IPS-11a (cell line): ENCODE data around the gene LCOR.
A peak's percentile ranks its signal among the peaks of the same experiment; 100 is the strongest.
"Not testable (repeated sequence)": the region's sequence is repeated elsewhere in the genome, so short reads cannot be mapped to it uniquely, and the experiment has no call there.

Experiments
- H3K4me3 ChIP-seq: one replicate; pipeline ENCODE4 v1.5.1; 2013; ENCODE audit warnings: low read depth, low read length, control low read depth

The LCOR gene

GRCh38 chr10:96831867-96832720, at the start of gene LCOR:
TSS of gene LCOR (plus strand) at chr10:96832298. CDS start at chr10:96949058, 116,760 bp downstream.
- peak within 1 kb of the TSS; percentile 74 for H3K4me3 ChIP-seq

GRCh38 chr10:96784253-96784652, 47.8 kb upstream of the LCOR start:
- no peak overlapping the region for H3K4me3 ChIP-seq

GRCh38 chr10:96789571-96790108, 42.5 kb upstream of the LCOR start:
- no peak overlapping the region for H3K4me3 ChIP-seq

GRCh38 chr10:96791902-96792301, 40.2 kb upstream of the LCOR start:
- no peak overlapping the region for H3K4me3 ChIP-seq

GRCh38 chr10:96794836-96795733, 37.0 kb upstream of the LCOR start:
- H3K4me3 ChIP-seq: no peak overlapping the region

- H3K4me3 ChIP-seq: no peak overlapping the region
Observed at GRCh38 chr10:96797485-96797884, 34.6 kb upstream of the LCOR start.

- no peak overlapping the region for H3K4me3 ChIP-seq
Observed at GRCh38 chr10:96803288-96803664, 28.8 kb upstream of the LCOR start.

- H3K4me3 ChIP-seq: no peak overlapping the region
Observed at GRCh38 chr10:96814264-96814663, 17.8 kb upstream of the LCOR start.

- not testable (repeated sequence) for H3K4me3 ChIP-seq
Observed at GRCh38 chr10:96818971-96819370, 13.1 kb upstream of the LCOR start.

GRCh38 chr10:96820765-96821164, 11.3 kb upstream of the LCOR start:
- no peak overlapping the region for H3K4me3 ChIP-seq

- no peak overlapping the region for H3K4me3 ChIP-seq
Observed at GRCh38 chr10:96826438-96826837, 5.7 kb upstream of the LCOR start.

GRCh38 chr10:96828609-96829008, 3.5 kb upstream of the LCOR start:
- H3K4me3 ChIP-seq: no peak overlapping the region

- no peak overlapping the region for H3K4me3 ChIP-seq
Observed at GRCh38 chr10:96829029-96829773, 2.9 kb upstream of the LCOR start.

- no peak overlapping the region for H3K4me3 ChIP-seq
Observed at GRCh38 chr10:96830511-96831199, 1.4 kb upstream of the LCOR start.

GRCh38 chr10:96831200-96831866, 765 bp upstream of the LCOR start:
- peak overlapping the region; percentile 50 for H3K4me3 ChIP-seq

- peak overlapping the region; percentile 74 for H3K4me3 ChIP-seq
Observed at GRCh38 chr10:96832721-96833219, 672 bp downstream of the LCOR start.

GRCh38 chr10:96833220-96834001, 1.3 kb downstream of the LCOR start:
- peak overlapping the region; percentile 74 for H3K4me3 ChIP-seq

- H3K4me3 ChIP-seq: peak overlapping the region; percentile 74
Observed at GRCh38 chr10:96834120-96834519, 2.0 kb downstream of the LCOR start.

GRCh38 chr10:96835899-96836298, 3.8 kb downstream of the LCOR start:
- H3K4me3 ChIP-seq: no peak overlapping the region
